CD4-positive, alpha-beta T cell treated with Interleukin-17A for 4 hours (primary cell): ENCODE results near the gene GAL3ST1.

ENCODE experiments used
- DNase-seq: peaks from one replicate; pipeline ENCODE4 v3.0.0-alpha.2; 2020; ENCODE audit warnings: mixed read lengths

The GAL3ST1 gene

GRCh38 chr22:30531651-30532608 is 42.5 kb downstream of the GAL3ST1 start:
- DNase-seq, result no peak

GRCh38 chr22:30526656-30527055 is 47.8 kb downstream of the GAL3ST1 start:
- DNase-seq, result no peak

- DNase-seq, result no peak
Observed at GRCh38 chr22:30523646-30524489, 50.6 kb downstream of the GAL3ST1 start.

GRCh38 chr22:30521368-30522156 is 52.9 kb downstream of the GAL3ST1 start:
- DNase-seq, result no peak

GRCh38 chr22:30519842-30520425 is 54.5 kb downstream of the GAL3ST1 start:
- no peak for DNase-seq

GRCh38 chr22:30516731-30517130 is 57.7 kb downstream of the GAL3ST1 start:
- DNase-seq, result no peak

- no peak for DNase-seq
Observed at GRCh38 chr22:30516273-30516672, 58.2 kb downstream of the GAL3ST1 start.

GRCh38 chr22:30514252-30514651 is 60.2 kb downstream of the GAL3ST1 start:
- no peak for DNase-seq

GRCh38 chr22:30513462-30513861 is 61.0 kb downstream of the GAL3ST1 start:
- DNase-seq, result no peak

- DNase-seq, result no peak
Observed at GRCh38 chr22:30511911-30512310, 62.6 kb downstream of the GAL3ST1 start.

- DNase-seq, result no peak
Observed at GRCh38 chr22:30511109-30511508, 63.4 kb downstream of the GAL3ST1 start.

- no peak for DNase-seq
Observed at GRCh38 chr22:30508216-30508615, 66.2 kb downstream of the GAL3ST1 start.

- DNase-seq, result no peak
Observed at GRCh38 chr22:30507670-30508069, 66.8 kb downstream of the GAL3ST1 start.

- no peak for DNase-seq
Observed at GRCh38 chr22:30506507-30506968, 67.9 kb downstream of the GAL3ST1 start.
